Measurements from ENCODE around the gene CALCOCO2.
A peak's percentile ranks its signal among the peaks of the same experiment; 100 is the strongest.

The CALCOCO2 gene

GRCh38 chr17:48905987-48906515, 75.2 kb downstream of the CALCOCO2 start:
- H3K9me3 Mint-ChIP-seq, result no peaks in the 10 kb centered on the region
- no peak for DNase-seq
- no peak for TF ChIP-seq CTCF (IDR thresholded peaks at IDR 0.05)
- H3K27me3 Mint-ChIP-seq (ENCODE audit: low read depth, poor library complexity), result no peaks in the 10 kb centered on the region
- H3K4me3 Mint-ChIP-seq, result peak overlapping the region; percentile 28
- peak overlapping the region; percentile 42 for H3K27ac Mint-ChIP-seq
- H3K4me1 Mint-ChIP-seq, result peaks cover 35% of the 10 kb centered on the region
- H3K36me3 Mint-ChIP-seq (ENCODE audit: low read depth), result peaks cover 1% of the 10 kb centered on the region

GRCh38 chr17:48907713-48908046, 76.8 kb downstream of the CALCOCO2 start:
- Mint-ChIP-seq H3K4me1 (peaks cover 52% of the 10 kb centered on the region), H3K9me3 (no peaks in the 10 kb centered on the region), H3K27me3 (ENCODE audit: low read depth, poor library complexity) (no peaks in the 10 kb centered on the region), H3K4me3 (peak overlapping the region; percentile 91), H3K36me3 (ENCODE audit: low read depth) (peaks cover 18% of the 10 kb centered on the region), H3K27ac (peak overlapping the region; percentile 99)
- no peak for TF ChIP-seq CTCF (IDR thresholded peaks at IDR 0.05)
- DNase-seq, result no peak

- DNase-seq, result peak; percentile 91
- no peaks in the 10 kb centered on the region for H3K9me3 Mint-ChIP-seq
- peaks cover 23% of the 10 kb centered on the region for H3K36me3 Mint-ChIP-seq (ENCODE audit: low read depth)
- peak within 1 kb of the TSS; percentile 96 for H3K4me3 Mint-ChIP-seq
- no peak for TF ChIP-seq CTCF (IDR thresholded peaks at IDR 0.05)
- peaks cover 53% of the 10 kb centered on the region for H3K4me1 Mint-ChIP-seq
- H3K27me3 Mint-ChIP-seq (ENCODE audit: low read depth, poor library complexity), result no peaks in the 10 kb centered on the region
- peak within 1 kb of the TSS; percentile 99 for H3K27ac Mint-ChIP-seq
Observed at GRCh38 chr17:48908047-48908843, 77.4 kb downstream of the CALCOCO2 start, which contains the start of gene UBE2Z. UBE2Z (plus strand) TSS chr17:48908407; CDS start chr17:48908504, 97 bp downstream.

GRCh38 chr17:48908853-48909394, 78.1 kb downstream of the CALCOCO2 start:
- Mint-ChIP-seq H3K27me3 (ENCODE audit: low read depth, poor library complexity) (no peaks in the 10 kb centered on the region), H3K4me3 (peak overlapping the region; percentile 96), H3K27ac (peak overlapping the region; percentile 74), H3K36me3 (ENCODE audit: low read depth) (peaks cover 30% of the 10 kb centered on the region), H3K4me1 (peaks cover 58% of the 10 kb centered on the region), H3K9me3 (no peaks in the 10 kb centered on the region)
- DNase-seq, result peak; percentile 97
- no peak for TF ChIP-seq CTCF (IDR thresholded peaks at IDR 0.05)

- peak overlapping the region; percentile 83 for H3K27ac Mint-ChIP-seq
- H3K4me1 Mint-ChIP-seq, result peaks cover 64% of the 10 kb centered on the region
- H3K36me3 Mint-ChIP-seq (ENCODE audit: low read depth), result peaks cover 38% of the 10 kb centered on the region
- no peak for TF ChIP-seq CTCF (IDR thresholded peaks at IDR 0.05)
- DNase-seq, result no peak
- no peaks in the 10 kb centered on the region for H3K27me3 Mint-ChIP-seq (ENCODE audit: low read depth, poor library complexity)
- no peaks in the 10 kb centered on the region for H3K9me3 Mint-ChIP-seq
- peak overlapping the region; percentile 96 for H3K4me3 Mint-ChIP-seq
Observed at GRCh38 chr17:48909783-48910182, 78.9 kb downstream of the CALCOCO2 start.

All from nephron progenitor cell (in vitro differentiated cells).